Activated CD8-positive, alpha-beta T cell treated with anti-CD3 and anti-CD28 coated beads for 36 hours (primary cell): Measurements from ENCODE around the gene ANK3. TPM values are rescaled to one million over a fixed set of nuclear protein-coding genes. Genes with fewer than 3 reads are reported as not detected.

Experiments
- ATAC-seq: fragments of 200-7000 bp; cut with Tn5 transposase; one replicate; pipeline ENCODE4 v1.10.0; 2021; ENCODE audit warnings: mild to moderate bottlenecking, moderate library complexity
- CTCF ChIA-PET: fragments of 350-600 bp; sonication (Branson Sonifier 250); formaldehyde crosslinking; loops from one replicate; lab custom pipeline; 2021; ENCODE audit warnings: antibody characterized with exemption; lab: Charles Lee
- POLR2A ChIA-PET: fragments of 350-600 bp; sonication (Branson Sonifier 250); formaldehyde crosslinking; loops from one replicate; lab custom pipeline; 2021; ENCODE audit warnings: antibody characterized with exemption; lab: Charles Lee
- DNase-seq: peaks from one replicate; pipeline ENCODE4 v3.0.0-alpha.2; 2020
- H3K27ac Mint-ChIP-seq: one replicate; pipeline ENCODE4 v1.8.0; 2021; ENCODE audit warnings: mild to moderate bottlenecking, mixed read lengths
- H3K27me3 Mint-ChIP-seq: one replicate; pipeline ENCODE4 v1.8.0; 2021; ENCODE audit warnings: mixed read lengths
- H3K36me3 Mint-ChIP-seq: one replicate; pipeline ENCODE4 v1.8.0; 2021; ENCODE audit warnings: low read depth, mixed read lengths
- H3K4me1 Mint-ChIP-seq: one replicate; pipeline ENCODE4 v1.8.0; 2021; ENCODE audit warnings: low read depth, mixed read lengths
- H3K4me3 Mint-ChIP-seq: one replicate; pipeline ENCODE4 v1.8.0; 2021; ENCODE audit warnings: mild to moderate bottlenecking, moderate library complexity, mixed read lengths
- H3K9me3 Mint-ChIP-seq: one replicate; pipeline ENCODE4 v1.8.0; 2021; ENCODE audit warnings: mixed read lengths
- CTCF ChIP-seq: fragments of 200-600 bp; IDR thresholded peaks from one replicate; pipeline ENCODE4 v1.8.0; 2022; ENCODE audit warnings: antibody characterized with exemption, mild to moderate bottlenecking
- intact Hi-C: fragments of 100-400 bp; cut with micrococcal nuclease; formaldehyde crosslinking; loops from one replicate; pipeline ENCODE4 v1.10.0; 2022
- total RNA-seq, 2 experiments: library from RNA; stranded (reverse); gene quantifications; one replicate each; pipeline ENCODE4 v1.2.3, GENCODE V29; 2021

ANK3 gene
- total RNA-seq, 2 experiments from 2014 or later: 10.3 to 12.0 TPM

- CTCF ChIA-PET: no interaction called here
- TF ChIP-seq CTCF: no peak
Observed at GRCh38 chr10:60338786-60339185, 50.9 kb downstream of the ANK3 start.

GRCh38 chr10:60338002-60338564 lies 51.6 kb downstream of the ANK3 start:
- no peaks in the 10 kb centered on the region for H3K4me1 Mint-ChIP-seq
- no peak overlapping the region for H3K4me3 Mint-ChIP-seq
- ATAC-seq (no peak), DNase-seq (no peak)
- CTCF ChIA-PET: no interaction called here
- POLR2A ChIA-PET: no interaction called here
- no peak overlapping the region for H3K27ac Mint-ChIP-seq
- intact Hi-C loops: no loop called here
- H3K9me3 Mint-ChIP-seq: no peaks in the 10 kb centered on the region
- no peaks in the 10 kb centered on the region for H3K36me3 Mint-ChIP-seq
- no peaks in the 10 kb centered on the region for H3K27me3 Mint-ChIP-seq
- TF ChIP-seq CTCF: no peak

More at GRCh38 chr10:60338786-60339185, 50.9 kb downstream of the ANK3 start:
- Mint-ChIP-seq H3K36me3 (no peaks in the 10 kb centered on the region), H3K27me3 (no peaks in the 10 kb centered on the region), H3K9me3 (no peaks in the 10 kb centered on the region), H3K4me3 (no peak overlapping the region), H3K27ac (no peak overlapping the region), H3K4me1 (no peaks in the 10 kb centered on the region)
- intact Hi-C loops: no loop called here
- DNase-seq (no peak), ATAC-seq (no peak)
- POLR2A ChIA-PET: no interaction called here

DNA sequence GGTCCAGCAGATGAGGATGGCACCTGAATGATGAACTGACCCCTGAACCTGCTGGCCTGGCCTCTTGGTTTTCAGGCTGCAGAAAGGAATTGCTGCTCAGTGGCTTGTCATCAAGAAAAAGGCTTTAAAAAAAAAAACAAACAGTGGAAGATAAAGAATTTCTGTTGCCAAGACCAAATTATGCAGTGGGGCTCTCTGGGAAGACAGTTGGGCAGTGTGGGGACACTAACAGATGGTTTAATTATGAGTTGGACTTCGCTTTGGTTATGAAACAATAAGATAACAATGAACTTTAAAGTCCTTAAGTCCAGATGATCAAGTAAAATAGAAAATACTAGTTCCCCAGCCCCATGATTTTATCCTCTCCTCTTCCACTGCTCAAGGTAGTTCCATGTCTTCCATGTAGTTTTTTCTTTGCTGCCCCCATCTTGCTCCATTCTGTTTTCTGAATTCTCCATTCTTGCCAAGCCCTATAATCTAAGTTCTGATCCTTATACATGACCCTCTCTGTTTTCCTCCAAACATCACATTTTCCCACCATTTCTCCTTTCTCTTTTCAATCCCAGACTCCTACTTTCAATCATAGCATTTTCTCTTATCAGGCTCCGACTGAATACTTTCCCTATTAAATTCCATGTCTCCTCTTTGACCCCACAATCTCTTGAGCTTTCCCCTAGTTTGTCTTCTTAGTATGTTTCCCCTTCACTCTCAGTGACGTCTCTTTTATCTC lies 52.6 kb downstream of the ANK3 start:
- Mint-ChIP-seq H3K4me3 (no peak overlapping the region), H3K36me3 (no peaks in the 10 kb centered on the region), H3K9me3 (no peaks in the 10 kb centered on the region), H3K27ac (no peak overlapping the region), H3K4me1 (no peaks in the 10 kb centered on the region), H3K27me3 (no peaks in the 10 kb centered on the region)
- DNase-seq (no peak), ATAC-seq (no peak)
- POLR2A ChIA-PET: no interaction called here
- CTCF ChIA-PET: no interaction called here
- intact Hi-C loops: no loop called here
- no peak for TF ChIP-seq CTCF

GRCh38 chr10:60335708-60336107 lies 54.0 kb downstream of the ANK3 start:
- H3K4me1 Mint-ChIP-seq: no peaks in the 10 kb centered on the region
- no peaks in the 10 kb centered on the region for H3K27me3 Mint-ChIP-seq
- no peak overlapping the region for H3K4me3 Mint-ChIP-seq
- DNase-seq (no peak), ATAC-seq (no peak)
- ChIA-PET CTCF (no interaction called here), POLR2A (no interaction called here)
- no peaks in the 10 kb centered on the region for H3K36me3 Mint-ChIP-seq
- H3K9me3 Mint-ChIP-seq: no peaks in the 10 kb centered on the region
- no peak for TF ChIP-seq CTCF
- H3K27ac Mint-ChIP-seq: no peak overlapping the region
- intact Hi-C loops: no loop called here

- no peak for TF ChIP-seq CTCF
- CTCF ChIA-PET: no interaction called here
- DNase-seq: no peak
Observed at GRCh38 chr10:60334991-60335390, 54.7 kb downstream of the ANK3 start.

More at GRCh38 chr10:60334991-60335390, 54.7 kb downstream of the ANK3 start:
- Mint-ChIP-seq H3K4me1 (no peaks in the 10 kb centered on the region), H3K36me3 (no peaks in the 10 kb centered on the region), H3K27ac (no peak overlapping the region), H3K9me3 (peaks cover 4% of the 10 kb centered on the region), H3K4me3 (no peak overlapping the region), H3K27me3 (no peaks in the 10 kb centered on the region)
- intact Hi-C loops: no loop called here
- no peak for ATAC-seq
- POLR2A ChIA-PET: no interaction called here
